ENCODE data around the gene SLC7A6. TPM values are rescaled to one million over a fixed set of nuclear protein-coding genes. Genes with fewer than 3 reads are reported as not detected.

SLC7A6 gene
- total RNA-seq, 1 experiment from 2014 or later, result 28.5 TPM

DNA sequence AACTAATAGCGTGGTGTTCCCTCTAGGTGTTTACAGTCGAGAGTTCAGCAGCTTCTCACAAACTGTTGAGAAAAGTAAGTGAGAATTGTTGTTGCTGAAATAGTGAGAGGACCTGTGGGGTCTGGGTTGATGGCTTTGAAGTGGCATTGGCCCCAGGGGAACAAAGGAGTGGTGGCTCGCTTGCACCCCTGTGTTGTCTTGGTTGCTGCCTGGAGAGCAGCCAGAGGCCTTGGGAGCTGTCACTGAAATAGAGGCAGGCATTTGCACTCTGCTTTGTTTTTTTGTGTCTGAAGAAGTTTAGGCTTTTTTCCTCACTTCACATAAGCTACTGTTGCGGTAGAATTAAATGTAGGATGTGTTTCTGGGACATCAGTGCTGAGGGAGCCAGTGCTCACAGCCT is 83.3 kb downstream of the SLC7A6 start:
- H3K36me3 ChIP-seq (ENCODE audit: control insufficient read depth in 1 of 2, insufficient read depth in 2 of 2, low read length in 2 of 2), result peaks cover 21 to 34% of the 10 kb centered on the region in 2 experiments; a peak in 3 of 4 replicates
- H2AFZ ChIP-seq (ENCODE audit: low read depth, low read length, poor library complexity, severe bottlenecking), result no peak overlapping the region
- ChIA-PET POLR2A (no interaction called here), RAD21 (ENCODE audit: low non-redundant PET in 1 of 2, low total read pairs in 2 of 2, uncharacterized antibody in 2 of 2, unreplicated experiment in 2 of 2) (no interaction called here), CTCF (no interaction called here)
- intact Hi-C loops (cut with micrococcal nuclease), result no loop called here
- TF ChIP-seq ZNF274 (IDR thresholded peaks at IDR 0.05; ENCODE audit: low read depth, low read length) (no peak), YY1 (IDR thresholded peaks at IDR 0.05; ENCODE audit: extremely low read depth, insufficient replicate concordance, low read depth, low read length) (no peak), FOSL1 (IDR thresholded peaks at IDR 0.05; ENCODE audit: low read depth) (no peak), SP1 (IDR thresholded peaks at IDR 0.05; ENCODE audit: low read depth) (no peak), CTCF (IDR thresholded peaks at IDR 0.05 in 2 of 3, conservative IDR thresholded peaks at IDR 0.05 in 1 of 3; ENCODE audit: borderline replicate concordance in 1 of 3, insufficient read depth in 1 of 3, low read depth in 2 of 3, low read length in 2 of 3) (no peak), CEBPB (IDR thresholded peaks at IDR 0.05; ENCODE audit: low read depth) (no peak), POLR2AphosphoS5 (IDR thresholded peaks at IDR 0.05; ENCODE audit: low read depth, low read length) (no peak), ZFX (IDR thresholded peaks at IDR 0.05) (no peak), CBX3 (IDR thresholded peaks at IDR 0.05; ENCODE audit: low read depth) (no peak), JUND (IDR thresholded peaks at IDR 0.05) (no peak), POLR2A (IDR thresholded peaks at IDR 0.05; ENCODE audit: borderline replicate concordance, extremely low read depth, insufficient read depth, insufficient read length) (no peak), EZH2phosphoT487 (IDR thresholded peaks at IDR 0.05; ENCODE audit: borderline replicate concordance) (no peak), REST (IDR thresholded peaks at IDR 0.05; ENCODE audit: low read depth) (no peak), EGR1 (IDR thresholded peaks at IDR 0.05; ENCODE audit: low read depth) (no peak), ELF1 (IDR thresholded peaks at IDR 0.05; ENCODE audit: borderline replicate concordance, low read depth) (no peak), SRF (IDR thresholded peaks at IDR 0.05; ENCODE audit: low read depth) (no peak), EZH2 (IDR thresholded peaks at IDR 0.05) (no peak)
- TF ChIP-seq, protein P1, sequence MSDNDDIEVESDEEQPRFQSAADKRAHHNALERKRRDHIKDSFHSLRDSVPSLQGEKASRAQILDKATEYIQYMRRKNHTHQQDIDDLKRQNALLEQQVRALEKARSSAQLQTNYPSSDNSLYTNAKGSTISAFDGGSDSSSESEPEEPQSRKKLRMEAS (IDR thresholded peaks at IDR 0.05), result no peak
- TF ChIP-seq, protein P2, sequence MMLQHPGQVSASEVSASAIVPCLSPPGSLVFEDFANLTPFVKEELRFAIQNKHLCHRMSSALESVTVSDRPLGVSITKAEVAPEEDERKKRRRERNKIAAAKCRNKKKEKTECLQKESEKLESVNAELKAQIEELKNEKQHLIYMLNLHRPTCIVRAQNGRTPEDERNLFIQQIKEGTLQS (IDR thresholded peaks at IDR 0.05), result no peak
- H3K79me2 ChIP-seq (ENCODE audit: insufficient read depth, low read length), result no peaks in the 10 kb centered on the region
- no peak overlapping the region for H3K9ac ChIP-seq (ENCODE audit: low read length)
- DNase-seq (ENCODE audit: low read depth, low spot score) (no peak), ATAC-seq (no peak)
- no peak overlapping the region for H3K4me2 ChIP-seq (ENCODE audit: low read length)
- no peak overlapping the region for H3K4me3 ChIP-seq (replicated peaks in 1 of 2; ENCODE audit: low read depth in 1 of 2, low read length in 2 of 2)
- BruUV-seq (replicated peaks), result no TSS peak
- H3K4me1 ChIP-seq (ENCODE audit: control insufficient read depth in 1 of 2, insufficient read depth in 2 of 2, low read length in 2 of 2), result no peaks in the 10 kb centered on the region
- H4K20me1 ChIP-seq (ENCODE audit: insufficient read depth), result no peaks in the 10 kb centered on the region
- H3K9me2 ChIP-seq (ENCODE audit: insufficient read depth), result no peaks in the 10 kb centered on the region
- H3K27ac ChIP-seq (ENCODE audit: low read depth, low read length), result no peak overlapping the region
- H3K27me3 ChIP-seq (ENCODE audit: insufficient read depth, low read length), result no peaks in the 10 kb centered on the region
- H3K9me3 ChIP-seq (ENCODE audit: control insufficient read depth in 1 of 2, insufficient read depth in 1 of 2, low read depth in 1 of 2, low read length in 2 of 2), result no peaks in the 10 kb centered on the region

All from HCT116 (cell line).